Sigmoid colon (tissue), 4 donors: ENCODE results near the gene SAP30BP.

Source experiments
- CTCF ChIP-seq, 4 experiments: fragments of 450-650 bp in 3 of 4; fragments of 200-600 bp in 1 of 4; IDR thresholded peaks; one replicate each; pipeline ENCODE4 v1.5.1; 2016 to 2019; ENCODE audit warnings: antibody characterized with exemption in 4 of 4, mild to moderate bottlenecking in 3 of 4, moderate library complexity in 2 of 4
- EP300 ChIP-seq, 4 donors: sonication (generic); formaldehyde crosslinking; IDR thresholded peaks; one replicate each; pipeline ENCODE4 v1.6.1; 2017; ENCODE audit warnings: antibody characterized with exemption in 4 of 4

DNA sequence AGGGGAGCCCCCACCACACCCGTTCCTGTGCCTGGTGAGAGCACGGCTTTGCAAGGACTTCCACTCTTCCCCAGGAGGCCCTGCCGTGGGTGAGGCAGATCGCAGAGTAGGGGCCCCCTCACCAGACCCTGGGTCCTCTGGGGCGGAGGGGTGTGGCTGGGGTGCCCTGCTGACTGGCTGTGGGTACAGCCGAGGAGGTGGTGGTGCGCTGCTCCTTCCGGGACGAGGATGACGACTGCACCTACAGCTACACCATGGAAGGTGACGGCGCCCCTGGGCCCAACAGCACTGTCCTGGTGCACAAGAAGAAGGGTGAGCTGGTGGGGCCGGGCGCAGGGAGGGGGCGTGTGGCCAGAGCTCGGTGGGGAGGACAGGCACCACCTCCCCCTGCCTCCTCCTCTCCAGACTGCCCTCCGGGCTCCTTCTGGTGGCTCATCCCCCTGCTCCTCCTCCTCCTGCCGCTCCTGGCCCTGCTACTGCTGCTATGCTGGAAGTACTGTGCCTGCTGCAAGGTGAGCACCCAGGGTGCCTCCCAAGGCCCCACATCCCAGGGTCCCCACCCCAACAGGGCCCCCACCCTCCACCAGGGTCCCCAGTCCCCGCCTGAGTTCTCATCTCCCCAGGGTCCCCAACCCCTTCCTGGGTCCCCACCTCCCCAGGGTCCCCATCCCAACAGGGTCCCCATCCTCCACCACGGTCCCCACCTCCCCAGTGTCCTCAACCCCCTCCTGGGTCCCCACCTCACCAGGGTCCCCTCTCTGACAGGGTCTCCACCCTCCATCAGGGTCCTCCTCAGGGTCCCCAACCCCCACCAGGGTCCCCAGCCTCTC is 70.2 kb downstream of the SAP30BP start:
- TF ChIP-seq CTCF (IDR thresholded peaks at IDR 0.05) = no peak
- TF ChIP-seq EP300 (IDR thresholded peaks at IDR 0.05) = no peak
